Chondrocyte (in vitro differentiated cells): ENCODE data around the gene FRMD6. TPM values are rescaled to one million over a fixed set of nuclear protein-coding genes. Genes with fewer than 3 reads are reported as not detected.

Experiments
- DNase-seq: peaks from one replicate; pipeline ENCODE4 v3.0.0; 2021; ENCODE audit warnings: mixed read lengths, low spot score
- H3K27ac Mint-ChIP-seq: one replicate; pipeline ENCODE4 v1.8.0; 2021; ENCODE audit warnings: mild to moderate bottlenecking, moderate library complexity, mixed read lengths; ENCODE audit not compliant: unreplicated experiment
- H3K27me3 Mint-ChIP-seq: 2 replicates; pipeline ENCODE4 v1.8.0; 2021; ENCODE audit warnings: low read depth, mixed read lengths
- H3K36me3 Mint-ChIP-seq: 2 replicates; pipeline ENCODE4 v1.8.0; 2021; ENCODE audit warnings: low read depth, mixed read lengths
- H3K4me1 Mint-ChIP-seq: 2 replicates; pipeline ENCODE4 v1.8.0; 2021; ENCODE audit warnings: low read depth, mild to moderate bottlenecking, mixed read lengths
- H3K4me3 Mint-ChIP-seq: one replicate; pipeline ENCODE4 v1.8.0; 2021; ENCODE audit warnings: mild to moderate bottlenecking, moderate library complexity, mixed read lengths; ENCODE audit not compliant: unreplicated experiment
- H3K9me3 Mint-ChIP-seq: 2 replicates; pipeline ENCODE4 v1.8.0; 2021; ENCODE audit warnings: low read depth, mixed read lengths
- total RNA-seq: library from RNA; stranded (reverse); gene quantifications from 3 replicates; pipeline ENCODE4 v1.2.1, GENCODE V29; 2021
- TF ChIP-seq, protein P1 (sequence below): fragments of 200-600 bp; sonication (generic); IDR thresholded peaks from 2 replicates; pipeline ENCODE4 v1.5.0; 2021; ENCODE audit warnings: antibody characterized with exemption, mild to moderate bottlenecking, moderate library complexity

Gene FRMD6
- total RNA-seq, 1 donor from 2014 or later, result 135 TPM

DNA sequence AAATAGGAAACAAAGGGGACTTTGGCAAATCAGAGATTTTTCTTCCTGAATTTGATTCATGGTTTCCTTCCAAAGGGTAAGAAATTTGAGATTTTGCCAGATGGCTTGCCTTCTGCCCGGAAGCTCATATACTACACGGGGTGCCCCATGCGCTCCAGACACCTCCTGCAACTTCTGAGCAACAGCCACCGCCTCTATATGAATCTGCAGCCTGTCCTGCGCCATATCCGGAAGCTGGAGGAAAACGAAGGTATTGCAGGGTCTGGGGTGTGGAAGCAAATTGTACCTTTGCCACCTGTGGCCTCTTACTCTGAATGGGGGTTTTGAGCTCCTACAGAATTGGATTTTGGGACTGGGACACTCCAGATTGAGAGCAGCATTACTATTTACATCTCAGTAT lies 63.5 kb downstream of the FRMD6 start:
- H3K4me1 Mint-ChIP-seq, result peaks cover 35% of the 10 kb centered on the region
- no peaks in the 10 kb centered on the region for H3K9me3 Mint-ChIP-seq

DNA sequence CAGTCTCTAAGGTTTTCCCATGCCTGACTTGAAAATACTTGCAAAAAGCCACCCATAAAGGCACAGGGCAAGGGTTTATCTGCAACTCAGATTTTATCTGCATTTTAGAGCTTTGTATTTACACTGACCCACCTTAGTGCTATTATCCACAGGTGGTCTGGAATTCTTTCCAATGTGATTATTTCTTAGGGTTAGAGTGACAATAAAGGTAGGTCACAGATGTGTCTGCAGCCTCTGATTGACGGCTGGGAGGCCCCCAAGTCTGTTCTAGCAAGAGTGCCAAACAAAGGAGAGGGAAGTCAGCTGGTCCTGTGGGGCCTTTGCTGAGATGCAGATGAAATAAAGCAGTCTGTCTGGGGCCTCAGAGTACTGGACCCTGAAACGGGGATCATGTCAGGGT lies 64.0 kb downstream of the FRMD6 start:
- no peak for DNase-seq
- TF ChIP-seq, protein P1, sequence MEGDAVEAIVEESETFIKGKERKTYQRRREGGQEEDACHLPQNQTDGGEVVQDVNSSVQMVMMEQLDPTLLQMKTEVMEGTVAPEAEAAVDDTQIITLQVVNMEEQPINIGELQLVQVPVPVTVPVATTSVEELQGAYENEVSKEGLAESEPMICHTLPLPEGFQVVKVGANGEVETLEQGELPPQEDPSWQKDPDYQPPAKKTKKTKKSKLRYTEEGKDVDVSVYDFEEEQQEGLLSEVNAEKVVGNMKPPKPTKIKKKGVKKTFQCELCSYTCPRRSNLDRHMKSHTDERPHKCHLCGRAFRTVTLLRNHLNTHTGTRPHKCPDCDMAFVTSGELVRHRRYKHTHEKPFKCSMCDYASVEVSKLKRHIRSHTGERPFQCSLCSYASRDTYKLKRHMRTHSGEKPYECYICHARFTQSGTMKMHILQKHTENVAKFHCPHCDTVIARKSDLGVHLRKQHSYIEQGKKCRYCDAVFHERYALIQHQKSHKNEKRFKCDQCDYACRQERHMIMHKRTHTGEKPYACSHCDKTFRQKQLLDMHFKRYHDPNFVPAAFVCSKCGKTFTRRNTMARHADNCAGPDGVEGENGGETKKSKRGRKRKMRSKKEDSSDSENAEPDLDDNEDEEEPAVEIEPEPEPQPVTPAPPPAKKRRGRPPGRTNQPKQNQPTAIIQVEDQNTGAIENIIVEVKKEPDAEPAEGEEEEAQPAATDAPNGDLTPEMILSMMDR, result no peak
- H3K9me3 Mint-ChIP-seq, result no peaks in the 10 kb centered on the region
- peaks cover 39% of the 10 kb centered on the region for H3K36me3 Mint-ChIP-seq
- H3K4me1 Mint-ChIP-seq, result peaks cover 34% of the 10 kb centered on the region
- H3K4me3 Mint-ChIP-seq, result no peak overlapping the region
- no peak overlapping the region for H3K27ac Mint-ChIP-seq
- no peaks in the 10 kb centered on the region for H3K27me3 Mint-ChIP-seq

More for the DNA sequence above, 63.5 kb downstream of the FRMD6 start:
- no peaks in the 10 kb centered on the region for H3K27me3 Mint-ChIP-seq
- H3K36me3 Mint-ChIP-seq, result peaks cover 35% of the 10 kb centered on the region
- TF ChIP-seq, protein P1, result no peak
- H3K27ac Mint-ChIP-seq, result no peak overlapping the region
- no peak overlapping the region for H3K4me3 Mint-ChIP-seq
- no peak for DNase-seq

DNA sequence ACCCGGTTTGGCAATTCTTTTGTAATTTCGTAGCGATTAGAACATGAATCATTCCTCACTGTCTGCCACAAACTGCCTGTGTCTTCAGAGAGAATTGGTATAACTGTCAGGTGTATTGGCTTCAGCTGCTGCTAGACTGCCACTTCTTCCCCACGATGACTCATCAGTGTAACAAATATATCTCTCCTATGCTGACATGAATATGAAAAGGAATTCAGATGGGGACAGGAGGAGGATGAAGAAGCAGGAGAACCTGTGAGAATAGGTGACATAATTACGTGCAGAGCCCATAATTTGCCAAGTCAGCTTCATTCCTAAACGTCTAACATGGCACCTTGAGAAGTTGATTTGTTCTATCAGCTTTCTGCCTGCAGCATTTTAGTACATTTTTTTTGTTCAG lies 64.9 kb downstream of the FRMD6 start:
- no peak overlapping the region for H3K4me3 Mint-ChIP-seq
- peaks cover 32% of the 10 kb centered on the region for H3K4me1 Mint-ChIP-seq
- H3K27ac Mint-ChIP-seq, result peak overlapping the region; percentile 77
- DNase-seq, result no peak
- TF ChIP-seq, protein P1, result no peak
- H3K9me3 Mint-ChIP-seq, result no peaks in the 10 kb centered on the region
- peaks cover 40% of the 10 kb centered on the region for H3K36me3 Mint-ChIP-seq
- H3K27me3 Mint-ChIP-seq, result no peaks in the 10 kb centered on the region

DNA sequence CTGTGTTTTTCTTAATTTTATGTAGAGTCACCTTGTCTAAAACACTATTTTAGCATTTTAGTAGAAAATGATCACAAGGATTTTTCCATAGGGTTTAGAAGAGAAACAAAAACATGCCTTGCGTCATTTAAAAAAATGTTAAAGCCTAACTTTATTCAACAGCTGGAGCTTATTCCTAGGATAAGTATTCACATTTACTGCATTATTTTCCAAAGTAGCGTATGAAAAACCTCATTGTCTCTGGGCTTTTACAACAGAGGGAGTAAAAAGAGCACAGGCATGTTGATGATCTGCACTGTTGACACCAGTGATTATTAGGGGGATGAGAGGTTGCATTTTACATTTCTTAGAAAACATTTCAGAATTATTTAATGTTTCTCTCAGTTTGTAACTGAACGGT lies 66.1 kb downstream of the FRMD6 start:
- no peaks in the 10 kb centered on the region for H3K27me3 Mint-ChIP-seq
- H3K9me3 Mint-ChIP-seq, result no peaks in the 10 kb centered on the region
- TF ChIP-seq, protein P1, result no peak
- no peak overlapping the region for H3K4me3 Mint-ChIP-seq
- H3K27ac Mint-ChIP-seq, result peak overlapping the region; percentile 30
- peaks cover 43% of the 10 kb centered on the region for H3K36me3 Mint-ChIP-seq
- no peak for DNase-seq
- H3K4me1 Mint-ChIP-seq, result peaks cover 32% of the 10 kb centered on the region

DNA sequence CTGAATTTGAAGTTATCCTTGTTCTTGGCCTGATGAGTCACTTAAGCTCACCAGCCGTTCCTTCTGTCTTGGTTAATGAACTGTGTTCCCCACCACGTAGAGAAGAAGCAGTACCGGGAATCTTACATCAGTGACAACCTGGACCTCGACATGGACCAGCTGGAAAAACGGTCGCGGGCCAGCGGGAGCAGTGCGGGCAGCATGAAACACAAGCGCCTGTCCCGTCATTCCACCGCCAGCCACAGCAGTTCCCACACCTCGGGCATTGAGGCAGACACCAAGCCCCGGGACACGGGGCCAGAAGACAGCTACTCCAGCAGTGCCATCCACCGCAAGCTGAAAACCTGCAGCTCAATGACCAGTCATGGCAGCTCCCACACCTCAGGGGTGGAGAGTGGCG lies 68.2 kb downstream of the FRMD6 start:
- TF ChIP-seq, protein P1, result no peak
- H3K4me1 Mint-ChIP-seq, result peaks cover 34% of the 10 kb centered on the region
- H3K36me3 Mint-ChIP-seq, result peaks cover 47% of the 10 kb centered on the region
- no peaks in the 10 kb centered on the region for H3K9me3 Mint-ChIP-seq
- no peaks in the 10 kb centered on the region for H3K27me3 Mint-ChIP-seq
- DNase-seq, result no peak
- H3K27ac Mint-ChIP-seq, result peak overlapping the region; percentile 51
- H3K4me3 Mint-ChIP-seq, result no peak overlapping the region
